ENCODE data around the gene KCNA10.

DNA sequence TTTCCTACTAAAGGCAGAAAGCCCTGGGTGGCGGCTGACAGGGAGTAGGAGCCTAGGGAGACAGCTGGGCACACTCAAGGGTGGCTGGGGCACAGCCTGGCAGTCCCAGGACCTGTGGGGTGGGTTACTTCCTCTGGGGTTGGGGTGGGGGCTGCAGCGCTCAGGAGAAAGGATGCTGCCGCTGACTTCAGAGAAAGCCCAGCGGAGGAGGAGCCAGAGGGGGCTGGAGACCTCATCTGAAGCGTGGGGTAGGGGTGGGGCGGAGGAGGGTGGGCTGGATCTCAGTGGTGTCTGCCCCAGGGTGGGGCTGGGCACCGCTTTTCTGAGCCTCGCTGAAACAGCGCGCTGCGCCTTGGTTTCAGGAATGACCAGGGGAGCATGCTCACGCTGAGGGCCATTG, 30.8 kb downstream of the KCNA10 start:
- TF ChIP-seq POLR2A (IDR thresholded peaks at IDR 0.05) (no peak), POLR2AphosphoS5 (IDR thresholded peaks at IDR 0.05) (no peak)
- TF ChIP-seq, protein P1, sequence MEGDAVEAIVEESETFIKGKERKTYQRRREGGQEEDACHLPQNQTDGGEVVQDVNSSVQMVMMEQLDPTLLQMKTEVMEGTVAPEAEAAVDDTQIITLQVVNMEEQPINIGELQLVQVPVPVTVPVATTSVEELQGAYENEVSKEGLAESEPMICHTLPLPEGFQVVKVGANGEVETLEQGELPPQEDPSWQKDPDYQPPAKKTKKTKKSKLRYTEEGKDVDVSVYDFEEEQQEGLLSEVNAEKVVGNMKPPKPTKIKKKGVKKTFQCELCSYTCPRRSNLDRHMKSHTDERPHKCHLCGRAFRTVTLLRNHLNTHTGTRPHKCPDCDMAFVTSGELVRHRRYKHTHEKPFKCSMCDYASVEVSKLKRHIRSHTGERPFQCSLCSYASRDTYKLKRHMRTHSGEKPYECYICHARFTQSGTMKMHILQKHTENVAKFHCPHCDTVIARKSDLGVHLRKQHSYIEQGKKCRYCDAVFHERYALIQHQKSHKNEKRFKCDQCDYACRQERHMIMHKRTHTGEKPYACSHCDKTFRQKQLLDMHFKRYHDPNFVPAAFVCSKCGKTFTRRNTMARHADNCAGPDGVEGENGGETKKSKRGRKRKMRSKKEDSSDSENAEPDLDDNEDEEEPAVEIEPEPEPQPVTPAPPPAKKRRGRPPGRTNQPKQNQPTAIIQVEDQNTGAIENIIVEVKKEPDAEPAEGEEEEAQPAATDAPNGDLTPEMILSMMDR (IDR thresholded peaks at IDR 0.05 in 8 of 11, conservative IDR thresholded peaks at IDR 0.05 in 3 of 11) = no peak
